GM12891 (cell line): ENCODE results near the gene CENPM.

Experiments used
- DNase-seq: peaks from one replicate; pipeline ENCODE4 v3.0.0; 2011; ENCODE audit warnings: low spot score; ENCODE audit not compliant: insufficient read length
- FAIRE-seq: peaks from 2 replicates; lab custom pipeline; 2011; peaks lifted over from hg19 to GRCh38; lab: Jason Lieb, UNC
- PAX5 ChIP-seq: IDR thresholded peaks from 2 replicates; pipeline ENCODE4 v1.6.1; 2011; ENCODE audit warnings: low read length, moderate library complexity, mild to moderate bottlenecking; ENCODE audit not compliant: insufficient read depth, severe bottlenecking
- POLR2A ChIP-seq: IDR thresholded peaks from 2 replicates; pipeline ENCODE4 v1.6.1; 2011; ENCODE audit warnings: low read depth, low read length, control low read depth
- POLR2AphosphoS5 ChIP-seq: IDR thresholded peaks from 2 replicates; pipeline ENCODE4 v1.6.1; 2011; ENCODE audit warnings: low read depth, low read length, control low read depth
- POU2F2 ChIP-seq: IDR thresholded peaks from 2 replicates; pipeline ENCODE4 v1.6.1; 2011; ENCODE audit warnings: low read depth, mild to moderate bottlenecking, control low read depth, low read length, moderate library complexity
- SPI1 ChIP-seq: IDR thresholded peaks from 2 replicates; pipeline ENCODE4 v1.6.1; 2011; ENCODE audit warnings: low read depth, low read length, control low read depth
- TAF1 ChIP-seq: IDR thresholded peaks from 2 replicates; pipeline ENCODE4 v1.6.1; 2011; ENCODE audit warnings: low read depth, low read length, control low read depth

CENPM gene

DNA sequence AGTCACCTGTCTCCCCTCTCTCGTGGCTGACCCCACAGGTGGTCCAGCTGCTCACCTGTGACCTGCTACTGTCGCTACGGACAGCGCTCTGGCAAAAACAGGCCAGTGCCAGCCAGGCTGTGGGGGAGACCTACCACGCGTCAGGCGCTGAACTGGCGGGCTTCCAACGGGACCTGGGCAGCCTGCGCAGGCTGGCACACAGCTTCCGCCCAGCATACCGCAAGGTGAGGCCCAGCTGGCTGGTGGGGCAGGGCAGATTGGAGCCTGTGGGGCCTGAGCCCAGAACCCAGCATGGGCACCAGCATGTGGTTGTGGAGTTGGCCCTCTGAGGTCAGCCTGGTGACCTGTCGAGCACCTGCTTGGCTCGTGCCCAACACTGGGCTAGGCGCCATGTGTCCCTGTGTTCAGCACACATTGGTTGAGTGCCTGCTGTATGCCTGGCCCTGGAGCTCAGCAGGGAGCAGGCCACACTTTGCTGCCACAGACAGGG is 44.0 kb downstream of the CENPM start:
- no peak for FAIRE-seq
- DNase-seq = no peak
- TF ChIP-seq TAF1 (no peak), POU2F2 (no peak), POLR2A (no peak), SPI1 (no peak), POLR2AphosphoS5 (peak; percentile 38)

DNA sequence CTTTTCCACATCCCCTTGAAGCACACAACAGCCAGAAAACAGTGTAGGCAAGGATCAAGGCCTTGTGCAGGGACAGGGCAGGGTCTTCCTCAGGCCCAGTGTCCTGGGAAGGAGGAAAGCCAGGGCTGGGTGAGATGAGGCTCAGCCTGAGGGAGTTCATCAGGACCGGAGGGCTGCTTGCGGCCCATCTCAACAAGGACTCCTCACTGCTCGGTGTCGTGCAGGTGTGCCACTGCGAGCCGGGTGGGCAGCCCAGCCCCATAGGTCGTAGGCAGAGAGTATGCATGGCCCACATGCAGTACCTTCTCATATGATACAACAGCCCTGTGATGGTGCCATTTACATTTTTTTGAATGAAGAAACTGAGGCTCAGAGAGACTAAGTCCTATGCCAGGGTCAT is 44.9 kb downstream of the CENPM start:
- 0 out of 2 replicates have a peak, but pooled peaks have one; percentile 68 for TF ChIP-seq POLR2AphosphoS5
- no peak for TF ChIP-seq PAX5
- no peak for TF ChIP-seq TAF1
- no peak for TF ChIP-seq SPI1
- no peak for TF ChIP-seq POU2F2
- TF ChIP-seq POLR2A = peak; percentile 35; the same call in 1 of the 2 replicates

DNA sequence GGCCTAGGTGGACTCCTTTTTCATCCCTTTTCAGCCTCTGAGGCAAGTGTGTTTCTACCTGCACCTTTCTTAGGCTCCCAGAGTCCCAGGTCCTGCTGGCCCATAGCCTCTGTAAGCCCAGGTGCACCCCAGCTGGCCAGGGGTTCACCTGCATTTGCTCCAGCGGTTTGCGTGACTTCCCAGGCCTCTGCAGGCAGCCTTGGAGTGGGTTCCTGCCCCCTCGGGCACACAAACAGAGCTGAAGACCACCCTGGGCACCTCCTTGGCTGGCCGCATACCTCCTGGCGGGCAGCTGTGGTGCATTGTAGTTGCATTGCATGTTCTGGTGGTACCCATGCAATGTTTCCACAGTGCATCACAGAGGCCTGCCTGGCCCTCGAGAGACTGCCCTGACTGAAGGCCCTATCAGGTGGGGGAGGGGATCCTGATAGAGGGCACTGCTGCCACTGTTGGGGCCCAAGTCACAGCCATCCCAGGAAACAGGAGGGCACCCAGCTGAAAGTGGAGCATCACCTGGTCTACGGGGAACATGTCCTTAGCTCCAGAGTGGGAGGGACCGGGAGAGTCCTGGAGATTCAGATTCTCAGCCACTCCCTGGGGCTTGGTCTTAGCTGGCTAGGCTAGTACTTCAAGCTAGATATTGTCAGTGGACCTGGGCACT is 46.2 kb downstream of the CENPM start:
- DNase-seq (no peak), FAIRE-seq (no peak)
- TF ChIP-seq PAX5 = no peak
- TF ChIP-seq POLR2AphosphoS5 = no peak; the same call in 1 of the 2 replicates
- TF ChIP-seq TAF1 = no peak
- TF ChIP-seq SPI1 = no peak
- no peak for TF ChIP-seq POU2F2
- TF ChIP-seq POLR2A = no peak

More for the DNA sequence above, 44.9 kb downstream of the CENPM start:
- no peak for FAIRE-seq
- no peak for DNase-seq

DNA sequence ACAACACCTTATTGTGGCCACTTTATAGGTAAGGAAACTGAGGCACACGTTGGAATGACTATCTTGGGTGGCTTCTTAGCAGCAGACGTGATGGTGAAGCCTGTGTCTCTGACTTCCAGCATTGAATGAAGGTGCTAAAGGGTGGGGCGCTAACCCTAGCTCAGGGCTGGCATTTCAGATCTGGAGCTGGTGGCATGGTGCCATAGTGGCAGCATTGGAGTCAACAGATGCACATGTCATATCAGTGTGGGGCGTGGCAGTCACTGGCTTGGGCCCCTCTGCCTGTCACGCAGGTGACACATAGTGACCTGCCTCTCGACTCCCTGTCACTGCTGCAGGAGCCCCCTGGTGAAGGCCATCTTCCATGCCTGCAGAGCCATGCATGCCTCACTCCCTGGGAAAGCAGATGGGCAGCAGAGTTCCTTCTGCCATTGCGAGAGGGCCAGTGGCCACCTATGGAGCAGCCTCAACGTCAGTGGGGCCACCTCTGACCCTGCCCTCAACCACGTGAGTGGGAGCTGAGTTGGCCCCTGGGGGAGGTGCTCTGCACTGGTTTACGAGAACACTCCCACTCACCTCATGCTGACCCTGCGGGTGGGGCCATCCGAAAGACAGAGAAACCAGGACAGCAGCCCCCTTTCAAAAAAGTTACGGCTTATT is 46.8 kb downstream of the CENPM start:
- FAIRE-seq = no peak
- TF ChIP-seq POU2F2 = no peak
- peak; percentile 17; the same call in 1 of the 2 replicates for TF ChIP-seq POLR2AphosphoS5
- no peak for TF ChIP-seq TAF1
- no peak for TF ChIP-seq PAX5
- DNase-seq = no peak

DNA sequence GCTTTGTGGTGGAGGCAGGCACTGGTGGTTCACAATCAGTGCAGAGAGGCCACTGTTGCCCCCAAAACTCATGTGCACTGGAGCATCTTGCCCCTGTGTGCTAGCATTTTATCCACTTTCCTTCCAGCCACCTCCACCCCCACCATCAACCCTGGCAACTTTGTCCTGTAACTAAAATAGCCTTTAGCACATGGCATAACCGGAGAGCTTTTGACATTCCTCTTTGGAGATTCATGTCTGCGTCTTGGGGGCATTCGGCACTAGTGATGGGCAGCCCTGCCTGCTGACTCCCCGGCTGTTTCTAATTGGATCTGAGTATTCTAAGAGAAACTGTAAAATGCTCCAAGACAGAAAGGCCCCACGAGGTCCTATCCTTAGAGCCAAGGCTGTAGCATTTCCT is 47.8 kb downstream of the CENPM start:
- FAIRE-seq (no peak), DNase-seq (no peak)
- no peak for TF ChIP-seq TAF1
- no peak for TF ChIP-seq PAX5
- no peak for TF ChIP-seq SPI1
- no peak for TF ChIP-seq POU2F2
- TF ChIP-seq POLR2A = no peak
- TF ChIP-seq POLR2AphosphoS5 = no peak

DNA sequence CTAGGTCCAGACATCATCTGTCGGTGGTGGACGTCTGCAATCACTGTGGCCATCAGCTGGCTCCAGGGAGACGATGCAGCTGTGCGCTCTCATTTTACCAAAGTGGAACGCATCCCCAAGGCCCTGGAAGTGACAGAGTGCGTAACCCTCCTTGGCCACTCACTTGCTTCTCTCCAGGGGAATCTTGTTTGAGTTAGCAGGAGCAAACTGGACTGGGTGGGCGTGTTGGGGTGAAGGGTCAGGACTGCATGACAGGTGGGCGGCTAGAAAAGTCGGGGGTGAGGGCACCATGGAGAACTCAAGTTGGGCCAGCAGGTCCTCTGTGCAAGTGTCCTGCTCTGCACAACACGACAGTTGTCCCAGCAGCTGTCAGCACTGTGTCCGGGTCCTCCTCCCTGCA is 48.3 kb downstream of the CENPM start:
- DNase-seq = no peak
- no peak for FAIRE-seq
- no peak for TF ChIP-seq PAX5
- TF ChIP-seq POU2F2 = no peak
- no peak for TF ChIP-seq POLR2AphosphoS5

DNA sequence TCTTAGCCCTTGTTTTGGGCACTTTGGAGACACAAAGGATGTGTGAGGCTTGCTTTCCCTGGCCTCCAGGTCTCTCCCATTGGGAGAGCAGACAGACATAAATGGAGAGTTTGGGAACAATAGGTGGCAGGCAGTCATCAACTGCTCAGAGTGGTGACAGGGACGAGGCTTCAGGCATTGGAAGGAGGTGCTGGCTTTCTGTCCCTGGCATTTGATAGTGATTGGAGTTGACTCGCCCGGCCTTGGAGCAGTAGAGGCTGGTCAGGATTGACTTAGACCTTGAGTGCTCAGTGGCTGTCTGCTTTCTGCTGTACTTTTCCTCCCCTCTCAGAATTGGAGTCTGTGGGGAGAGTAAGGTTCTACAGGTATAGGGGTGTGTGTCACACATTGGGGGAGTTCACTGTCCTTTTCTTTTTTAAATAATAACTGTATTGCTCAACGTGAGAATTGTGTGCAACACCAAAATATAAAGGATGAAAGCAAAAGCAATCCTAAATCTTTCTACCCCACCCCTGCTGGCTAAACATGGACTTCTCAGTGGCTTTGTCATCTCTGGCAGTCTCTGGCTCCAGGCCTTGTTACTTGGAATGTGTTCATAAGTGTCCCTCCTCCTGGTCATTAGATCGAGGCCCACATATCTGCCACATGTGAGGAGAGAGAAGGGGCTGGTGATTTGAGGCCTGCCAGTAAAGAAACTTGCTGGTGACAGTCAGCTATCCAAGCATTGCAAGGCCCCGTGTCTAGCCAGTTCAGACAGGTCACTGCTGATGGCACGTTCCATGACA is 53.2 kb downstream of the CENPM start:
- DNase-seq (no peak), FAIRE-seq (no peak)
- TF ChIP-seq PAX5 = no peak
- no peak for TF ChIP-seq POLR2AphosphoS5
- TF ChIP-seq POU2F2 = no peak
- TF ChIP-seq SPI1 = no peak
- no peak for TF ChIP-seq POLR2A
- no peak for TF ChIP-seq TAF1

DNA sequence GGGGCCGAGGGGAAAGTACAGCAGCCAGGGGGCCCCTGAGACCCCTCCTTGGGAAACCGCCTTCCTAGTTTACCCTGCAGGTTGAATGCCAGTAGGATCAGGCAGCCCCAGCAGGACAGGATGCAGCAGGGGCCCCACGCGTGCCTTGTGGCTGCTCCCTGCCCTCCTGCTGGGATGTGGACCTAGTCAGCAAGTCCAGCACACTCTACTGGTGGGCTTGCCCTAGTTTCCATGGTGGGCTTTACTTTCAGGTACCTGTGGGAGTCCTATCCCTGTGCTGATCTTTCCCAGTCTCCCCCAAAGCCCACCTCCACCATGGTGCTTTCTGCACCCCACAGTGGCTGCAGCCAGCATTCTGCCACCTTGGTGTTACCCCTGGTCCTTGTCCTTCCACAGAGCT is 54.2 kb downstream of the CENPM start:
- DNase-seq (no peak), FAIRE-seq (no peak)
- no peak for TF ChIP-seq POLR2AphosphoS5
- no peak for TF ChIP-seq SPI1
- no peak for TF ChIP-seq POLR2A
- no peak for TF ChIP-seq PAX5
- TF ChIP-seq TAF1 = no peak
- no peak for TF ChIP-seq POU2F2

DNA sequence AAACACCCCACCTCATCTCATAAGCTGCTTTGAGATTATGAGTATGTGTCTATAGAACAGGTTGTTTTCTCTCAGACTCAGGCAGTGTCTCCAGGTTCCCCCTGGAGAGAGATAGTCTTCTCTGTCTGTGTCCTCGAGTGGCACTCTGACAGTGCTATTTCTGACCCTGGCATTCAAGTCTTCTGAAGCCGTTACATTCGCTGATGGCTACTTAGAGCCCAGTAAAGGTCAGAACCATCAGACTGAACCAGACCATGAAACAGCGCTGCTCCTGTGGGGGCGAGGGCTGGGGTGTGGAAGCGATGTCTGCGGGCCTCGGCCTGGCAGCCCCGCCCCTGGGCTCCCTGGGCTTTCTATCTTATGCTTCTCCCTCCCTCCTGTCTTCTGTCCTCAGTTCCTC is 55.5 kb downstream of the CENPM start:
- no peak for FAIRE-seq
- no peak for TF ChIP-seq POLR2AphosphoS5
- no peak for TF ChIP-seq TAF1
- TF ChIP-seq PAX5 = no peak
- no peak for TF ChIP-seq SPI1
- TF ChIP-seq POU2F2 = no peak
- no peak for TF ChIP-seq POLR2A
- no peak for DNase-seq
